Testis (tissue), 3 donors: ENCODE measurements around the gene LETM1. TPM values are rescaled to one million over a fixed set of nuclear protein-coding genes. Genes with fewer than 3 reads are reported as not detected.

Experiments
- DNase-seq: peaks from one replicate; pipeline ENCODE4 v3.0.0-alpha.2; 2019
- H3K27ac ChIP-seq, 2 donors: fragments of 200-600 bp; sonication (generic); one replicate each; pipeline ENCODE4 v1.5.1; 2019
- H3K27me3 ChIP-seq: fragments of 200-600 bp; sonication (generic); one replicate; pipeline ENCODE4 v1.5.1; 2019
- H3K36me3 ChIP-seq: fragments of 200-600 bp; sonication (generic); one replicate; pipeline ENCODE4 v1.5.1; 2017; ENCODE audit warnings: low read depth; ENCODE audit errors: missing control alignments
- H3K4me1 ChIP-seq: fragments of 200-600 bp; sonication (generic); one replicate; pipeline ENCODE4 v1.5.1; 2019
- H3K4me3 ChIP-seq, 2 donors: fragments of 200-600 bp; sonication (generic); one replicate each; pipeline ENCODE4 v1.5.1; 2017 to 2019
- H3K9me3 ChIP-seq: fragments of 200-600 bp; sonication (generic); one replicate; pipeline ENCODE4 v1.5.1; 2017
- CTCF ChIP-seq, 3 experiments: fragments of 450-650 bp in 2 of 3; fragments of 200-600 bp in 1 of 3; sonication (generic) in 1 of 3; IDR thresholded peaks; one replicate each; pipeline ENCODE4 v1.5.1; 2016 to 2019; ENCODE audit warnings: antibody characterized with exemption in 3 of 3, mild to moderate bottlenecking in 2 of 3, moderate library complexity in 1 of 3
- POLR2A ChIP-seq: fragments of 450-650 bp; IDR thresholded peaks from one replicate; pipeline ENCODE4 v1.6.1; 2017; ENCODE audit warnings: antibody characterized with exemption, mild to moderate bottlenecking, moderate library complexity
- WGBS, 2 donors: methylation state at CpG; one replicate each; pipeline ENCODE4 v1.1.5; 2018; 5-methylcytosine and 5-hydroxymethylcytosine counted together
- intact Hi-C: fragments of 100-400 bp; cut with DNase I; formaldehyde crosslinking; loops from one replicate; pipeline ENCODE4 v1.15.1; 2023; ENCODE audit warnings: low total_unique reads
- polyA plus RNA-seq: library from polyadenylated mRNA; stranded (reverse); fragments of 350-450 nt; fragmentation: Illumina TruSeq; extraction: RNeasy Lipid Tissue Mini Kit (QIAGEN cat#74804); gene quantifications from one replicate; pipeline ENCODE4 v1.2.3, GENCODE V29; 2014; ENCODE audit warnings: low read depth, low replicate concordance; ENCODE audit not compliant: insufficient read depth
- total RNA-seq, 2 donors: library from RNA; depleted of rRNA; stranded (reverse); fragments of >200 nt; gene quantifications; one replicate each; pipeline ENCODE4 v1.2.3, GENCODE V29; 2016

Gene LETM1
- total and polyA plus RNA-seq, 3 donors from 2014 or later: 38.1 to 124 (median 90.7) TPM

GRCh38 chr4:1833307-1834046 lies 22.5 kb downstream of the LETM1 start:
- no peaks in the 10 kb centered on the region for H3K36me3 ChIP-seq
- no peak for TF ChIP-seq POLR2A
- no peak for TF ChIP-seq CTCF (IDR thresholded peaks at IDR 0.05)
- peak overlapping the region; percentile 71 to 76 for H3K27ac ChIP-seq
- no peak overlapping the region for H3K4me3 ChIP-seq
- 88 to 90% methylated on average over 2 to 14 of the region's 14 CpGs for WGBS, 2 donors
- no peaks in the 10 kb centered on the region for H3K27me3 ChIP-seq
- intact Hi-C loops: no loop called here
- DNase-seq: no peak
- H3K4me1 ChIP-seq: peaks cover 8% of the 10 kb centered on the region
- H3K9me3 ChIP-seq: no peaks in the 10 kb centered on the region

DNA sequence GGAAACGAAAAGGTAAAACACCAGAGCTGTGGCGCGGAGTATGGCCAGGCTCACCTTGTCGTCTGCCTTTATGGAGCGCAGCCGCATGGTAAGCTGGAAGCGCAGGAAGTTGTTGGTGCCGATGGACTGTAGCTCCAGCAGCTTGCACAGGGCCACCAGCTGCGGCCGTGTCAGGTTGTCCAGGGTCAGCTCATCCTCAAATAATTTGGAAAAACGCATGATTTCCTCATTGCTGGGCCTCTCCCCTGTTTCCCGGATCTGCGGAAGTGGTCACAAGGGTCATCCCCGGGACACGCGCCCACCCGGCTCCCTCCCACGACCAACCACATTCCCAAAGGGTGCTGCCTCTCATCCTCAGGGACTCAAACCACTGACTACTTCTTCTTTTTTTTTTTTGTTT lies 23.3 kb downstream of the LETM1 start:
- intact Hi-C loops: no loop called here
- TF ChIP-seq POLR2A (no peak), CTCF (IDR thresholded peaks at IDR 0.05) (no peak)
- no peak for DNase-seq
- H3K36me3 ChIP-seq: no peaks in the 10 kb centered on the region
- H3K27ac ChIP-seq: no peak overlapping the region
- H3K9me3 ChIP-seq: no peaks in the 10 kb centered on the region
- H3K4me1 ChIP-seq: peaks cover 8% of the 10 kb centered on the region
- WGBS, 2 donors: 89 to 90% methylated on average over 18 of the region's 18 CpGs
- no peak overlapping the region for H3K4me3 ChIP-seq
- no peaks in the 10 kb centered on the region for H3K27me3 ChIP-seq

GRCh38 chr4:1831331-1831730 lies 24.6 kb downstream of the LETM1 start:
- H3K36me3 ChIP-seq: no peaks in the 10 kb centered on the region
- intact Hi-C loops: no loop called here
- no peak overlapping the region for H3K4me3 ChIP-seq
- peaks cover 8% of the 10 kb centered on the region for H3K4me1 ChIP-seq
- H3K9me3 ChIP-seq: no peaks in the 10 kb centered on the region
- TF ChIP-seq CTCF (IDR thresholded peaks at IDR 0.05): no peak
- TF ChIP-seq POLR2A: no peak
- WGBS, 2 donors: 86 to 93% methylated on average over 2 to 8 of the region's 8 CpGs
- no peak for DNase-seq
- no peak overlapping the region for H3K27ac ChIP-seq
- no peaks in the 10 kb centered on the region for H3K27me3 ChIP-seq

- no peak for DNase-seq
- intact Hi-C loops: no loop called here
- Histone ChIP-seq H3K9me3 (no peaks in the 10 kb centered on the region), H3K4me1 (peaks cover 8% of the 10 kb centered on the region), H3K4me3 (no peak overlapping the region), H3K27me3 (no peaks in the 10 kb centered on the region), H3K27ac (no peak overlapping the region), H3K36me3 (no peaks in the 10 kb centered on the region)
- no peak for TF ChIP-seq CTCF (IDR thresholded peaks at IDR 0.05)
- no peak for TF ChIP-seq POLR2A
- WGBS, 2 donors: 92% methylated on average over 8 of the region's 8 CpGs
These were observed 25.2 kb downstream of the LETM1 start for GRCh38 chr4:1830642-1831228.

GRCh38 chr4:1830234-1830633 lies 25.7 kb downstream of the LETM1 start:
- 81 to 92% methylated on average over 3 of the region's 3 CpGs for WGBS, 2 donors
- TF ChIP-seq CTCF (IDR thresholded peaks at IDR 0.05): no peak
- Histone ChIP-seq H3K27ac (no peak overlapping the region), H3K4me3 (no peak overlapping the region), H3K36me3 (no peaks in the 10 kb centered on the region), H3K9me3 (no peaks in the 10 kb centered on the region), H3K27me3 (no peaks in the 10 kb centered on the region), H3K4me1 (peaks cover 8% of the 10 kb centered on the region)
- intact Hi-C loops: no loop called here
- no peak for DNase-seq
